SK-N-SH (cell line): ENCODE results near the gene GALT. TPM values are rescaled to one million over a fixed set of nuclear protein-coding genes. Genes with fewer than 3 reads are reported as not detected.

Source experiments
- CTCF ChIA-PET: fragments of 300-600, 350-600 bp; formaldehyde crosslinking; extraction: SDS; loops from one replicate; lab custom pipeline; 2021; lab: Yijun Ruan, JAX
- POLR2A ChIA-PET: fragments of 350-600 bp; sonication (Branson Sonifier 250); formaldehyde crosslinking; extraction: SDS; loops from one replicate; lab custom pipeline; 2020; ENCODE audit warnings: antibody characterized with exemption, inconsistent platforms; lab: Yijun Ruan, JAX
- DNase-seq: peaks from one replicate; pipeline ENCODE4 v3.0.0; 2012
- H2AFZ ChIP-seq: fragments of 200-600 bp; sonication (generic); 2 replicates; pipeline ENCODE4 v1.8.1; 2016; ENCODE audit warnings: antibody characterized with exemption, mild to moderate bottlenecking, low read depth
- H3F3A ChIP-seq: fragments of 200-600 bp; sonication (generic); replicated peaks from 2 replicates; pipeline ENCODE3; 2016; ENCODE audit warnings: antibody characterized with exemption, mild to moderate bottlenecking; ENCODE audit not compliant: insufficient read depth
- H3K27ac ChIP-seq, 2 experiments: fragments of 200-500 bp in 1 of 2; fragments of 200-600 bp in 1 of 2; sonication (Bioruptor generic) in 1 of 2; sonication (generic), shearing (Covaris generic) in 1 of 2; 2 replicates each; pipeline versions ENCODE4 v1.5.1 to v1.6.1; 2014 to 2016; ENCODE audit warnings: low read depth in 2 of 2, inconsistent platforms in 1 of 2, low read length in 1 of 2, mild to moderate bottlenecking in 1 of 2, mixed read lengths in 1 of 2
- H3K27me3 ChIP-seq: fragments of 200-600 bp; sonication (generic), shearing (Covaris generic); 2 replicates; pipeline ENCODE4 v1.6.1; 2016; ENCODE audit warnings: mixed run types; ENCODE audit not compliant: insufficient read depth
- H3K36me3 ChIP-seq, 2 experiments: fragments of 200-500 bp in 1 of 2; fragments of 200-600 bp in 1 of 2; sonication (Bioruptor generic) in 1 of 2; sonication (generic) in 1 of 2; replicated peaks in 1 of 2; 2 replicates each; pipeline versions ENCODE3 to v1.5.1; 2014 to 2016; ENCODE audit warnings: low read length in 1 of 2, mild to moderate bottlenecking in 1 of 2; ENCODE audit not compliant: insufficient read depth in 2 of 2, control insufficient read depth in 1 of 2
- H3K4me1 ChIP-seq, 2 experiments: fragments of 200-500 bp in 1 of 2; fragments of 200-600 bp in 1 of 2; sonication (Bioruptor generic) in 1 of 2; sonication (generic), shearing (Covaris generic) in 1 of 2; 2 replicates each; pipeline versions ENCODE4 v1.5.1 to v1.6.1; 2014 to 2016; ENCODE audit warnings: low read depth in 1 of 2, low read length in 1 of 2, mixed run types in 1 of 2; ENCODE audit not compliant: insufficient read depth in 2 of 2, control insufficient read depth in 1 of 2
- H3K4me2 ChIP-seq: fragments of 200-600 bp; sonication (generic), shearing (Covaris generic); 2 replicates; pipeline ENCODE4 v1.6.1; 2017; ENCODE audit warnings: mixed run types
- H3K4me3 ChIP-seq, 2 experiments: fragments of 200-500 bp in 1 of 2; fragments of 200-600 bp in 1 of 2; sonication (Bioruptor generic) in 1 of 2; sonication (generic), shearing (Covaris generic) in 1 of 2; 2 replicates each; pipeline versions ENCODE4 v1.5.1 to v1.8.1; 2014 to 2016; ENCODE audit warnings: low read depth in 2 of 2, inconsistent platforms in 1 of 2, low read length in 1 of 2, mild to moderate bottlenecking in 1 of 2, mixed read lengths in 1 of 2, moderate library complexity in 1 of 2
- H3K79me2 ChIP-seq: fragments of 200-600 bp; sonication (generic); 2 replicates; pipeline ENCODE4 v1.8.1; 2017; ENCODE audit warnings: mild to moderate bottlenecking; ENCODE audit not compliant: insufficient read depth
- H3K9ac ChIP-seq: fragments of 200-600 bp; sonication (generic); 2 replicates; pipeline ENCODE4 v1.6.1; 2017; ENCODE audit warnings: mixed run types
- H3K9me2 ChIP-seq: fragments of 200-600 bp; sonication (generic); 2 replicates; pipeline ENCODE4 v1.6.1; 2017; ENCODE audit warnings: mixed run types
- H3K9me3 ChIP-seq: fragments of 200-600 bp; sonication (generic); 2 replicates; pipeline ENCODE4 v1.6.1; 2017; ENCODE audit warnings: mixed run types, mild to moderate bottlenecking, moderate library complexity
- H4K20me1 ChIP-seq: fragments of 200-600 bp; sonication (generic); 2 replicates; pipeline ENCODE4 v1.6.1; 2017; ENCODE audit warnings: mild to moderate bottlenecking, mixed run types; ENCODE audit not compliant: insufficient read depth
- CHD2 ChIP-seq: fragments of 150-350 bp; IDR thresholded peaks from 2 replicates; pipeline ENCODE4 v1.6.1; 2018; ENCODE audit warnings: low read length; ENCODE audit not compliant: partially characterized antibody
- CTCF ChIP-seq: fragments of 200-600 bp; sonication (generic); IDR thresholded peaks from 2 replicates; pipeline ENCODE4 v1.6.1; 2017; ENCODE audit warnings: antibody characterized with exemption, mild to moderate bottlenecking, moderate library complexity
- ELF1 ChIP-seq: IDR thresholded peaks from 2 replicates; pipeline ENCODE4 v1.4.0; 2012
- FOSL2 ChIP-seq: IDR thresholded peaks from 2 replicates; pipeline ENCODE4 v1.4.0; 2012; ENCODE audit warnings: low read depth, mild to moderate bottlenecking, moderate library complexity, borderline replicate concordance
- GATA2 ChIP-seq: sonication (generic); formaldehyde crosslinking; IDR thresholded peaks from 2 replicates; pipeline ENCODE4 v1.5.0; 2020; ENCODE audit warnings: mild to moderate bottlenecking, missing genetic modification reagents
- MAX ChIP-seq: IDR thresholded peaks from 2 replicates; pipeline ENCODE4 v1.4.0; 2012; ENCODE audit warnings: low read depth
- NRF1 ChIP-seq: IDR thresholded peaks from 2 replicates; pipeline ENCODE4 v1.6.1; 2012; ENCODE audit warnings: low read depth, mild to moderate bottlenecking, low read length
- POLR2AphosphoS5 ChIP-seq: IDR thresholded peaks from 2 replicates; pipeline ENCODE4 v1.6.1; 2012; ENCODE audit warnings: low read depth, low read length
- RAD21 ChIP-seq: IDR thresholded peaks from 2 replicates; pipeline ENCODE4 v1.6.1; 2012; ENCODE audit warnings: mild to moderate bottlenecking, low read length
- RCOR1 ChIP-seq: fragments of 150-350 bp; IDR thresholded peaks from 2 replicates; pipeline ENCODE4 v1.6.1; 2017; ENCODE audit warnings: antibody characterized with exemption, low read length
- RXRA ChIP-seq: IDR thresholded peaks from 2 replicates; pipeline ENCODE4 v1.4.0; 2012; ENCODE audit warnings: low read depth, mild to moderate bottlenecking, borderline replicate concordance
- SIN3A ChIP-seq: IDR thresholded peaks from 2 replicates; pipeline ENCODE4 v1.6.1; 2012; ENCODE audit warnings: low read depth, mild to moderate bottlenecking, low read length, moderate library complexity, borderline replicate concordance
- TCF12 ChIP-seq: IDR thresholded peaks from 2 replicates; pipeline ENCODE4 v1.4.0; 2012
- YY1 ChIP-seq: IDR thresholded peaks from 2 replicates; pipeline ENCODE4 v1.4.0; 2012; ENCODE audit warnings: low read depth, mild to moderate bottlenecking
- WGBS: methylation state at CpG from one replicate; pipeline ENCODE4 v1.1.6; 2017; ENCODE audit warnings: low lambda C conversion rate; 5-methylcytosine and 5-hydroxymethylcytosine counted together
- polyA plus RNA-seq, 3 experiments: library from polyadenylated mRNA; depleted of rRNA; stranded (reverse); fragments of >200 nt; gene quantifications; 2 replicates each; pipeline ENCODE4 v1.2.3, GENCODE V29; 2012

The GALT gene
- polyA plus RNA-seq, 1 of the 3 experiments (the other 2 are of a cell fraction): 45.9 TPM

GRCh38 chr9:34624475-34625185 is 21.8 kb upstream of the GALT start (continued):
- TF ChIP-seq CHD2 (no peak), TCF12 (no peak), RXRA (no peak), ELF1 (no peak), RCOR1 (no peak), MAX (no peak), GATA2 (no peak), POLR2AphosphoS5 (no peak), SIN3A (no peak), RAD21 (no peak)
- TF ChIP-seq, all 33 proteins: peak for 0

GRCh38 chr9:34625186-34625486 is 21.3 kb upstream of the GALT start:
- Histone ChIP-seq H3K4me2 (no peak overlapping the region), H3K4me1 (peaks cover 0 to 14% of the 10 kb centered on the region in 2 experiments; a peak in 1 of 4 replicates), H3F3A (no peaks in the 10 kb centered on the region), H3K79me2 (peaks cover 1% of the 10 kb centered on the region), H3K9me3 (no peaks in the 10 kb centered on the region), H3K9me2 (no peaks in the 10 kb centered on the region), H3K27ac (no peak overlapping the region), H3K27me3 (peaks cover 21% of the 10 kb centered on the region; the same call in 1 of the 2 replicates), H3K4me3 (no peak overlapping the region), H3K36me3 (no peaks in the 10 kb centered on the region), H4K20me1 (no peaks in the 10 kb centered on the region), H3K9ac (no peak overlapping the region), H2AFZ (no peak overlapping the region)
- WGBS: 67% methylated on average over 3 of the region's 3 CpGs
- TF ChIP-seq NRF1 (no peak), CTCF (no peak), FOSL2 (no peak), YY1 (no peak), SIN3A (no peak)
- ChIA-PET POLR2A (no interaction called here), CTCF (interaction anchor here (0.9 to 3.9 kb wide), 10 partner anchors 10 to 316 kb away, joined by 3 to 37 read pairs (median 6); no protein-coding TSS in a partner anchor)
- DNase-seq: no peak
